ENCODE measurements around the gene CHRNG.

CHRNG gene, protein sequence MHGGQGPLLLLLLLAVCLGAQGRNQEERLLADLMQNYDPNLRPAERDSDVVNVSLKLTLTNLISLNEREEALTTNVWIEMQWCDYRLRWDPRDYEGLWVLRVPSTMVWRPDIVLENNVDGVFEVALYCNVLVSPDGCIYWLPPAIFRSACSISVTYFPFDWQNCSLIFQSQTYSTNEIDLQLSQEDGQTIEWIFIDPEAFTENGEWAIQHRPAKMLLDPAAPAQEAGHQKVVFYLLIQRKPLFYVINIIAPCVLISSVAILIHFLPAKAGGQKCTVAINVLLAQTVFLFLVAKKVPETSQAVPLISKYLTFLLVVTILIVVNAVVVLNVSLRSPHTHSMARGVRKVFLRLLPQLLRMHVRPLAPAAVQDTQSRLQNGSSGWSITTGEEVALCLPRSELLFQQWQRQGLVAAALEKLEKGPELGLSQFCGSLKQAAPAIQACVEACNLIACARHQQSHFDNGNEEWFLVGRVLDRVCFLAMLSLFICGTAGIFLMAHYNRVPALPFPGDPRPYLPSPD

DNA sequence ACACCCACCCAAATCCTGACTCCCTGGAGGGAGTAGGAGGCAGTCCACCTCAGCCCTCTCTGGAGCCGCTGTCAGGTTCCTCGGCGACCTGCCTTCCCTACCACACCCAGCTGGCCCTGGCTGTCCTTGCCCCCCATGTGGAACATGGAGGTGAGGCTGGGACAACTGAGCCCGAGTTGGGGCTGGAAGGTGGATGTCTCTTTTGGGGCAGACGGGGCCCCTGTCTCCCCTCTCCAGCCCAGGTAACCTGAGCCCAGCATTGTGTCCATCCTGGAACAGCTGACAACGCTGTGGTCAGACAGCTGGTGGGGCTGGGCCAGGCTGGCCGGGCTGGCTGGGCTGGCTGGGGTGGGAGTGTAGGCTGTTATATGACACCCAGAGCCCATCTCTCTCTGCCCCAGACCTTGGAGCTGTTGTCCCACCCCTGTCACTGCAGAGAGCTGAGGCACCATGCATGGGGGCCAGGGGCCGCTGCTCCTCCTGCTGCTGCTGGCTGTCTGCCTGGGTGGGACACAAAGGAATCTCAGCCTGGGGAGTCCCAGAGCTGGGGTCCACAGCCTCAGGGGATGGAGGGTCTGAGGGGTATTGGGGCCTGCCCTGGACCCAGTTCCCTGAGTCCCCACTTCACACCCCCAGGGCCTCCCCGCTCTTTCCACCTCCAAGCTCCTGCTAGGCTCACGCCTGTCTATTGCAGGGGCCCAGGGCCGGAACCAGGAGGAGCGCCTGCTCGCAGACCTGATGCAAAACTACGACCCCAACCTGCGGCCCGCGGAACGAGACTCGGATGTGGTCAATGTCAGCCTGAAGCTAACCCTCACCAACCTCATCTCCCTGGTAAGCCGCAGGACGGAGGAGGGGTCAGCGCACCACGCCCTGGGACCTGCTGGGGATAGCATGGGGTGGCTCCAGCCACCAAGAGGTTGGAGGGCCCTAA is at the start of gene CHRNG:
TSS of gene CHRNG (plus strand) at position 395 of the 934 bp plus-strand sequence. CDS start at position 451, 56 bp downstream.
- DNase-seq (no peak), ATAC-seq (peak; percentile 24)
- Mint-ChIP-seq H3K9me3 (no peaks in the 10 kb centered on the region), H3K4me1 (peaks cover 20% of the 10 kb centered on the region), H3K27ac (peak within 1 kb of the TSS in 1 of 2 donors; percentile 76), H3K27me3 (peaks cover 30% of the 10 kb centered on the region), H3K4me3 (no peak within 1 kb of the TSS)

DNA sequence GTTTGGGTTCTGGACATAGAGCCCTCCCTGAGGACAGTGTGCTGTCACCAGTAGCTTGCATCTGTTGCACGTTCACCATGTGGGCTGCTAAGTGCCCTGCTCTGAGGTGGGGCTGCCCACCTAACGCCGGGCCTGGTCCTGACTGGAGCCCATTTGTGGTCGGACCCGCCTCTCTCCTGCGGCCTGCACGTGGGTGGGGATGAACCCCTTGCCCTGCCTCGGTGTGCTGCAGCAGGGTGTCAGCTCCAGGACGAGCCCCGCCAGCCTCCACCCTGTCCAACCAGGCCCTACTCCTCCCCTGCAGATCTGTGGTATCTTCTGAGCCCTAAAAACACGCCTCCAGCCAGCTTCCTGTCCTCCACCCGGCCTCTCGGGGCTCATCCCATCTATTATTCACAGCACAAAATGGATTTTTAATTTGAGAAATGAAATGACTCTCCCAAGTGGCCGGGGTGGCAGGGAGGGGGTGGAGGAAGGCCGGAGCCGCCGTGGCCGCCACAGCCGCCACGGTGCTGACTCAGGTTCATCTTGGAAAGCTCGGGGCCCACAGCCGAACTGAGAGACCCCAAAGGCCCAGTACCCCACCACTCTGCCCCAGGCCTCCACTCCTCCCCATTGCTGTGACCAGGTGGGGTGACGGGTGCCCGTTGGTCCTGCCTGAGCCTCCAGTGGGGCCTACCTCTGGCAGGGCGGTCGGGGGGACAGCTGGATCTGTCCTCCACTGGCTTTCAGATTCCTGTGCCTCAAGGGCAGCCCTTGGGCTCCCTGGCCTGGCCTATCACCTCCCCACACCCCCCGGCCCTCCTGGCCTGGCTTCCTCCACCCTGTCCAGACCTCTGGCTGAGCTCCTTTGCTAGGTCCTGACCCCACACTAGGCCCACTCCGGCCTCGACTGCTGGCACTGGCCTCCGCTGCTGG is 49.0 kb upstream of the CHRNG start:
- peaks cover 12% of the 10 kb centered on the region for H3K4me1 Mint-ChIP-seq
- H3K9me3 Mint-ChIP-seq = no peaks in the 10 kb centered on the region

DNA sequence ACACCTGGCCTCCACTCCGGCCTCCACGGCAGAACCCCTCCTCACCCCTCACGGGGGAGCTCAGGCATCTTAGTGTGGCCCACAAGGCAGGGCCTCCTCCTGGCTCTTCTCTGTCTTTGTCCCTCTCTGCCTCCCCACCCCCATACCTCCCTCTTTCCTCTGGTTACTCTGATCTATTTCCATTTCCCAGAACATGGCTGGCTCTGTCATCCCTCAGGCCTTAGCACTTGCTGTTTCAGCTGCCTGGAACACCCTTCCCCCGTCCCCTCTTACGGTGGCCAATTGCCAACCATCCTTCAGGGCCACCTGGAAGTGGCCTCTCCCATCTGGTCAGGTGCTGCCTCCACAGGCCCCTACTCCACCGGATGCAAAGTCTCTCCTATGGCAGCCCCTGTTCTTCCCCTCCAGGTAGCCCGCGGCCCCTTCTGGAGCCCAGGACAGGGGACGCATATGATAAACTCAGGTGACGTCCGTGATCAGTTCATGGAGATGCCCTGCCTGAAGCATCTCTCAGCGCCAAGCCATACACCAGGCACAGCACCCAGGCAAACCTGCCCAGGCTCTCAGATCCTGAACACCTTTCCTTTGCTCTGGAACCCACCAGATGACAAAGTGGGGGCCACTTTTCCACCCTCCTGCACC is 48.2 kb upstream of the CHRNG start:
- H3K4me3 Mint-ChIP-seq = no peak overlapping the region
- DNase-seq (no peak), ATAC-seq (no peak)
- no peaks in the 10 kb centered on the region for H3K9me3 Mint-ChIP-seq
- H3K27me3 Mint-ChIP-seq = peaks cover 54% of the 10 kb centered on the region
- no peak overlapping the region for H3K27ac Mint-ChIP-seq
- H3K4me1 Mint-ChIP-seq = peaks cover 10% of the 10 kb centered on the region

More for the DNA sequence above, 49.0 kb upstream of the CHRNG start:
- no peak for DNase-seq
- ATAC-seq = no peak
- H3K27me3 Mint-ChIP-seq = peaks cover 58% of the 10 kb centered on the region
- H3K4me3 Mint-ChIP-seq = no peak overlapping the region
- H3K27ac Mint-ChIP-seq = no peak overlapping the region

DNA sequence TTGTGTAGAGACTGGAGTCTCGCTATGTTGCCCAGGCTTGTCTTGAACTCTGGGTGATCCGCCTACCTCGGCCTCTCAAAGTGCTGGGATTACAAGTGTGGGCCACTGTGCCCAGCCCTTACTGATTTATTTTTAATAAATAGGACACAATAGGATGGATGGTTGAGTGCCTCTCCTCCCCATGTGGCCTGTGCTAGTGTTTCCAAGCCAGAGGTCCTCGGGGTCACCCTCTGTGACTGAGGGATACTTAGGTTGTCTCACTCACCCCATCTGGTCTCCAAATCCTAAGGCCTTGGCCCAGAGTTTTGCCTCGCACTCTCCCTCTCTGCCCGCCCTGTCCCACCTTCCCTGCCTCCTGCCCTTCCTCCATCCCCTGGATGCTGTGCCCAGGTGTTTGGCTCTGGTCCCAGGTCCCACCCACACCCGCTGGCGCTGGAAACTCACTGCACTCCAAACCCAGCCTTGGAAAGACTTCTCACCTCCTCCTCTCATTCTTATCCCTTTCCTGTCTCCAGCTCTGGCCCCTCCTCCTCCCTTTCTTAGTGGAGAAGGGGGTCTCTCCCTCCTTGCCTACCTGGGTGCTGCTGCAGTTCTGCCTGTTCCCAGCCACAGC is 47.1 kb upstream of the CHRNG start:
- Mint-ChIP-seq H3K4me1 (peaks cover 10% of the 10 kb centered on the region), H3K27me3 (peaks cover 46% of the 10 kb centered on the region), H3K27ac (no peak overlapping the region), H3K4me3 (no peak overlapping the region), H3K9me3 (no peaks in the 10 kb centered on the region)
- no peak for DNase-seq
- no peak for ATAC-seq

DNA sequence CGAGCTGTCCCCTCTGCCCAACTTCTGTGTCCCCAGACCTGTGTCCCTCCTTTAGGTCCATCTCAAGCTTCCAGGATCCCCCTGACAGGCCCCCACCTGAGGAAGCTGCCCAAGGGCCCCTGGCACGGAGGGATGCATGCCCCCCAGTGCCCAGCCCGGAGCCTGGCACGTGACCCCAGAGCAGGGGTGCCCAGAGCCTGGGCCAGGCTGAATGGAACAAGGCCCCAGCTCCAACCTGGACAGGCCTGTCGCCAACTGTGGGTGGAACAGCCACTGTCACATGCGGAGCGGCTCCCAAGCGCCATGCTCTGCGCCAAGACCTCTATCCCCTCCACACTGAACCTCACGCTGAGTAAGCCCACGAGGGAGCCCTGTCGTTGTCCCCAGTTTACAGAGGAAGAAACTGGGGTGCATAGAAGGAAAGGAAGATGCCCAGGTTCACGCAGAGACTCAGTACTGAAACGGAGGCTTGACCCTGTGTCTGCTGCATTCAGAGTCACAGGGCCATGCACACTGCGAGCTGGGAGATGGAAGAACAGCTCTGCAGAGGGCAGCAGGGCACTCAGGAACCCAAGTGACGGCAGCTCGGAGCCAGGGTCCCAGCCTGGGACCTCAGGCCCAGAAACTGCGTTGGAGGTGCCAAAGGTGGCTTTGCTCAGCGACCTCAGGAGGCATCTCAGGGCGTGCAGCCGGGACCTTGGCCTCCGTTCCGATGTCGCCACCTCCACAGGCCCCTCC is 46.4 kb upstream of the CHRNG start:
- Mint-ChIP-seq H3K27me3 (peaks cover 40% of the 10 kb centered on the region), H3K27ac (no peak overlapping the region), H3K4me3 (no peak overlapping the region), H3K9me3 (no peaks in the 10 kb centered on the region), H3K4me1 (peaks cover 6% of the 10 kb centered on the region)
- no peak for DNase-seq
- ATAC-seq = no peak

DNA sequence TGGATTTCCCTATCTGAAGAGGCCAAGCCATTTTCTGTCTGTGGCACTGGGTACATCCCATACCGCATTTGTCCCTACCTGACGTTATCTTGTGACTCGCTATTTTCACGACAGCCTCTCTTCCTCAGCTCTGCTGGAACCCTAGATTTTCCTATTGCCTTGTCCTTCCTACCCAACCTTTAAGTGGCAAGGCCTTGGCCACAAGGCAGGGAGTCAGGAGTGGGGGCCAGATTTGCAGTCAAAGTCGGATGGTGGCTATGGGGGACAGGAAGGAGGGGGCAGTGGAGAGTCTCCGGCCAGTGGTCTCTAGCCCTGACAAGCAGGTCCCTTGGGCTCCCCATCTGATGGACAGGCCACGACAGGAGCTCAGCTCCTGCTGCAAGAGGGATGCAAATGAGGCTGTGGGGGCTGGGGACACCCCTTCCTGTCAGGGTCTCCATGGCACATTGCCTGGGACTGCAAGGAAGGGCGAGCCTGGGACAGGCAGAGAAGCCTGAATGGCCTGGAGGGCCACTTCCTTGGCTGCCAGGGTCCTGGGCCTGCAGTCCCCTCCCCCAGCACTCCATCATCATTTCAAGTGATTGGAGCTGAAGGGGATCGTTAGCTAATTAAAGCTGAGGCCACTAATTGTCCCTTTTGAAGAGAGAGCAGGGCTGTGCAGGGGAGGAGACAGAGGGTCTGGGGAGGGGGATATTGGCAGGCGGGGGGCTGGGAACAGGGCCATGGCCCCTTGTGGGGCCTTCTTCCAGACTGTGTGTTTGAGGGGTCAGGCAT is 45.6 kb upstream of the CHRNG start:
- peaks cover 40% of the 10 kb centered on the region for H3K27me3 Mint-ChIP-seq
- no peaks in the 10 kb centered on the region for H3K9me3 Mint-ChIP-seq
- H3K27ac Mint-ChIP-seq = peak overlapping the region in 1 of 2 donors; percentile 72
- ATAC-seq = no peak
- no peak for DNase-seq
- no peaks in the 10 kb centered on the region for H3K4me1 Mint-ChIP-seq
- no peak overlapping the region for H3K4me3 Mint-ChIP-seq

DNA sequence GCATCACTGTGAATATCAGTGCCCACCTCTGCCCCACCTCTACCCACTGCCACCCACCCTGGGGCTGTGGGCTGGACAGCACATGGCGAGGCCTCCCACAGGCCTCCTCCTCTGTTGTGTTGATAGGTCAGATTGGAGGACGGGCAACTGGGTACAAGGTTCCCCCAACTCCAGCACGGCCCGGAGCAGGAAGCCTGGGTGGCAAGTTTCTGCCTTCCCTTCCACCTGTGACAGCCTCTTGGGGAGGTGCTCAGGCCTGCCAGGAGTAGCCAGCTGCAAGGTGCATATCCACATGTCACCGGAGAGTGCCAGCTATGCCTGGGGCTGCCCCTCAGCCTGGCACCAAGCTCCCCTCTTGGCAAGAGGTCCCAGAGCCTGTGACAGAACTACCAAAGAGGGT is 45.0 kb upstream of the CHRNG start:
- H3K27ac Mint-ChIP-seq = no peak overlapping the region
- H3K27me3 Mint-ChIP-seq = peaks cover 39% of the 10 kb centered on the region
- no peak overlapping the region for H3K4me3 Mint-ChIP-seq
- no peaks in the 10 kb centered on the region for H3K9me3 Mint-ChIP-seq
- DNase-seq (no peak), ATAC-seq (no peak)
- H3K4me1 Mint-ChIP-seq = no peaks in the 10 kb centered on the region

DNA sequence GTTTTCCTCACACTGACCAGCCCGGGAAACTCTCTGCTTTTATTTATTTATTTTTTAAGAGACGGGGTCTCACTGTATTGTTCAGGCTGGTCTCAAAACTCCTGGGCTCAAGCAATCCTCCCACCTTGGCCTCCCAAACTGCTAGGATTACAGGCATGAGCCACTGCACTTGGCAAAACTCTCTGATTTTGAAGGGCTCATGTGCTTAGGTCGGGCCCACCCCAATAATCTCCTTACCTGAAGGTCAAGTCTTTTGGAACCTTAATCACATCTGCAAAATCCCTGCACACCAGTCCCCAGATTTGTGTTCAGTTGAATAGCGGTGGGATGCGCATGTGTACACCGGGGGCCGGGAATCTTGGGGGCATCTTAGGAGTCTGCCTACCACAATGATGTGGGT is 44.2 kb upstream of the CHRNG start:
- Mint-ChIP-seq H3K9me3 (no peaks in the 10 kb centered on the region), H3K4me3 (no peak overlapping the region), H3K27ac (no peak overlapping the region), H3K4me1 (no peaks in the 10 kb centered on the region), H3K27me3 (peaks cover 39% of the 10 kb centered on the region)
- ATAC-seq (no peak), DNase-seq (no peak)

DNA sequence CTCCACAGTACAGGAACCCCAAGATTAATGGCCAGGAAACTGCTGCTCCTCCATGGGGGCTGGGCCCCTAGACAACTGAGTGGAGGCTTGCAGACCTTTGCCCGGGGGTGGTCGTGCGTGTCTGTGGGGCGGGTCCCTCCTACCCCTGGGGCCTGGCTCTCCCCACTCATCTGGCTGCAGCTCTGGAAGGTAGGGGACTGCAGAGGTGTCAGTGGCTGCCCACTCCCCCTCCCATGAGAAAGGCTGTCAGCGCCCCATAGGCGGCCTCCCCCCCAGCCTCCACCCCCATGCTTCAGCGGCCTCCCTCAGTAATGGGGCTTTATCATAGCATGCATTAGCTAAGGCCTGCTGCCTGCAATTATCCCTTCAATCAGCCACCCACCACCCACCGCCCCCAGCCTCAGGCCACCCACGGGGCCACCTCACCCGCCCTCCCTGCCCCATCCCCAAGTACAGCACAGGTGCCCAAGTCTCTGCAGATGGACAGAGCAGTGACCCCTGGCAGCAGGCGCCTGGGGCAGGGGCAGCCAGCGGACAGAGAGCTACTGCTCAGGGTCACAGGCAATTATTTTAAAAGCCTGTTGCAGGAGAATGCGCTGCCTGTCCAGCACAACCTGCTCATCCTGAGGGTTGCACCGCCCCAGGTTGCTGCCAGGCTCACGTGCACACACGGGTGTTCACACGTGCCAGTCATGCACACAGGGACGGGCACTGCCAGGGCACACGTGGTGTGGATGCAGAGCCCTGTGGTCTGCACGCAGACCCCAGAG is 42.8 kb upstream of the CHRNG start:
- Mint-ChIP-seq H3K27ac (no peak overlapping the region), H3K4me3 (no peak overlapping the region), H3K9me3 (no peaks in the 10 kb centered on the region), H3K4me1 (no peaks in the 10 kb centered on the region), H3K27me3 (peaks cover 38% of the 10 kb centered on the region)
- ATAC-seq (no peak), DNase-seq (no peak)

DNA sequence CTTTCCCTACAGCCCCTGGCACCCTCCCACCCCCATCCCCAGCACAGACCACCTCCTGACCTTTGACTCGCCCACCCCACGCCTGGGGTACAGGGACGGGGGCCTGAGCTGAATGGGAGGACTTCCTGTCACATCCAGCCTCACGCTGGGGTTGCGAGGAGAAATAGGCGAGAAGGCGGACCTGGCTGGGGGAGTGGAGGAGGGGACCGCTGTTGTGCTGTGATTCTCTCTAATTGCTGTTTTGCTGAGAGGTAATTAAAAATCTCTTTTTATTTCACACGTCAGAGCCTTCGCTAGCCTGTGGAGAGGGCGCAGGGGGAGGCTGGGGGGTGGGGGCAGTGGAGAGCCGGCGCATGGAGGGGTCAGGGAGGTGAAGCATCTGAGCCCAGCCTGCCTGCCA is 42.1 kb upstream of the CHRNG start:
- no peak overlapping the region for H3K4me3 Mint-ChIP-seq
- no peak overlapping the region for H3K27ac Mint-ChIP-seq
- H3K27me3 Mint-ChIP-seq = peaks cover 40% of the 10 kb centered on the region
- H3K4me1 Mint-ChIP-seq = peaks cover 7% of the 10 kb centered on the region
- no peak for ATAC-seq
- no peak for DNase-seq
- no peaks in the 10 kb centered on the region for H3K9me3 Mint-ChIP-seq

DNA sequence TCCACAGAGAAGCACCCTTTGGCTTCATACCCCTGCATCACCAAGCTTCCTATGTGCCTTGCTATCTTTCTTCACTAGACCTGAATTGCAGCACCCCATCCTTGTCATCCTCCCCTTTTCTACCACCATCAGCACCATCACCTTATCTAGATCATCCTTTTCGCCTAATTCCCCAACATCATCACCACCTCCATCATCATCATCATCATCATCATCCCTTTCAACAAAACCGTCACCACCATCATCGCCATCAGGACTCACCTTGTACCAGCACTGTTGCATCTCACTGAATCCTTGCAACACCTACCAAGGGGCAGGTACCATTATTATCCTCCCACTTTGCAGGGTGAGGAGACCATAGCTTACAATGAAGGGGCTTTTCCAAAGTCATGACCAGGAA is 41.0 kb upstream of the CHRNG start:
- H3K4me1 Mint-ChIP-seq = peaks cover 15% of the 10 kb centered on the region

DNA sequence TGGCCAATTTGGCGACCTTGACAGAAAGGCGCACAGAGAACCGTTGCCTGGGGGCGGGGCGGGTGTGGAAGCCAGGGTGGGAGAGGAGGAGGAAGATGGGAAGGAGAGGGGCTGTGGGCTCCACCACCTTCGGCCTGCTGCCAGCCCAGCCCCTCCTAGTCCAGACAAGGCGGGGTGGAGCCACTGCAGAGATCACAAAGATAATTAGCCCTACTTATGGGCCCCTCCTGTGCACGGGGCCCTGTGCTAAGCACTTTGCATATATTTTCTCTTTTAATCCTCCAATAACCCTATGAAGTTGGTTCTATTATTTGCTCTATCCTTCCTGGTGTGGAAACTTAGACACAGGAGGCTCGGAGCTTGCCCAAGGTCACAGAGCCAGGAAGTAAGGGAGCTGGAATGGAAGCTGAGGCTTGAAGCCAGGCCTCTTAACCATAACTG is 38.1 kb upstream of the CHRNG start:
- Mint-ChIP-seq H3K27me3 (peaks cover 78% of the 10 kb centered on the region), H3K4me1 (peaks cover 26% of the 10 kb centered on the region), H3K27ac (no peak overlapping the region), H3K9me3 (no peaks in the 10 kb centered on the region), H3K4me3 (no peak overlapping the region)
- DNase-seq (no peak), ATAC-seq (no peak)

More for the DNA sequence above, 41.0 kb upstream of the CHRNG start:
- ATAC-seq (no peak), DNase-seq (no peak)
- Mint-ChIP-seq H3K4me3 (no peak overlapping the region), H3K27me3 (peaks cover 49% of the 10 kb centered on the region), H3K27ac (no peak overlapping the region), H3K9me3 (no peaks in the 10 kb centered on the region)
